C1 segment of cervical spinal cord (tissue), 14 donors: ENCODE data around the gene BTN1A1.

Experiments
- DNase-seq, 14 donors: peaks; one replicate each; lab custom pipeline; 2025; lab: John Stamatoyannopoulos, UW

The BTN1A1 gene

GRCh38 chr6:26475823-26476729 lies 24.0 kb upstream of the BTN1A1 start:
- no peak for DNase-seq

GRCh38 chr6:26476896-26477295 lies 23.2 kb upstream of the BTN1A1 start:
- DNase-seq = no peak

GRCh38 chr6:26477426-26477825 lies 22.7 kb upstream of the BTN1A1 start:
- DNase-seq = no peak

GRCh38 chr6:26478100-26478984 lies 21.8 kb upstream of the BTN1A1 start:
- no peak for DNase-seq

- no peak for DNase-seq
These were observed 21.2 kb upstream of the BTN1A1 start for GRCh38 chr6:26478985-26479278.

GRCh38 chr6:26482338-26482737 lies 17.8 kb upstream of the BTN1A1 start:
- DNase-seq = no peak

- DNase-seq = no peak
These were observed 16.4 kb upstream of the BTN1A1 start for GRCh38 chr6:26483727-26484126.

GRCh38 chr6:26484161-26484560 lies 15.9 kb upstream of the BTN1A1 start:
- DNase-seq = no peak

- DNase-seq = no peak
These were observed 14.9 kb upstream of the BTN1A1 start for GRCh38 chr6:26485112-26485780.

- DNase-seq = no peak
These were observed 13.7 kb upstream of the BTN1A1 start for GRCh38 chr6:26486358-26486757.

GRCh38 chr6:26487466-26487865 lies 12.6 kb upstream of the BTN1A1 start:
- DNase-seq = no peak

- no peak for DNase-seq
These were observed 9.8 kb upstream of the BTN1A1 start for GRCh38 chr6:26489996-26490964.

GRCh38 chr6:26491604-26492003 lies 8.5 kb upstream of the BTN1A1 start:
- DNase-seq = no peak

- no peak for DNase-seq
These were observed 6.8 kb upstream of the BTN1A1 start for GRCh38 chr6:26493258-26493657.

- no peak for DNase-seq
These were observed 6.0 kb upstream of the BTN1A1 start for GRCh38 chr6:26494117-26494516.

GRCh38 chr6:26495281-26495680 lies 4.8 kb upstream of the BTN1A1 start:
- no peak for DNase-seq

- DNase-seq = no peak
These were observed 2.5 kb upstream of the BTN1A1 start for GRCh38 chr6:26497610-26498009.

GRCh38 chr6:26501482-26501986 lies 1.4 kb downstream of the BTN1A1 start:
- DNase-seq = no peak

GRCh38 chr6:26502165-26502564 lies 2.1 kb downstream of the BTN1A1 start:
- DNase-seq = no peak

- no peak for DNase-seq
These were observed 2.5 kb downstream of the BTN1A1 start for GRCh38 chr6:26502626-26503025.

GRCh38 chr6:26507658-26508057 lies 7.6 kb downstream of the BTN1A1 start:
- no peak for DNase-seq
